Measurements from ENCODE around the gene CTTN.

GRCh38 chr11:70445605-70446004 is 47.3 kb downstream of the CTTN start:
- no peak for TF ChIP-seq CTCF (conservative IDR thresholded peaks at IDR 0.05)
- no peak for TF ChIP-seq EZH2 (IDR thresholded peaks at IDR 0.05; ENCODE audit: low read depth)

Measured in PC-9 (cell line).